CD4-positive, alpha-beta T cell (primary cell): ENCODE measurements around the gene OLA1. TPM values are rescaled to one million over a fixed set of nuclear protein-coding genes. Genes with fewer than 3 reads are reported as not detected.

Source experiments
- ATAC-seq: fragments of 200-7000 bp; cut with Tn5 transposase; one replicate; pipeline ENCODE4 v1.10.0; 2022; ENCODE audit warnings: mild to moderate bottlenecking; ENCODE audit not compliant: poor library complexity
- CTCF ChIA-PET: fragments of 350-600 bp; sonication (Branson Sonifier 250); formaldehyde crosslinking; loops from one replicate; lab custom pipeline; 2021; ENCODE audit warnings: antibody characterized with exemption, inconsistent platforms; lab: Charles Lee
- POLR2A ChIA-PET: fragments of 350-600 bp; sonication (Branson Sonifier 250); formaldehyde crosslinking; loops from one replicate; lab custom pipeline; 2021; ENCODE audit warnings: antibody characterized with exemption, inconsistent platforms; lab: Charles Lee
- DNase-seq, 14 experiments: peaks; one replicate each; pipeline ENCODE4 v3.0.0-alpha.2; 2013 to 2020; ENCODE audit warnings: mixed read lengths in 2 of 14
- H3K27ac ChIP-seq, 2 donors: one replicate each; pipeline versions ENCODE4 v1.5.1 to v1.7.0; 2013; ENCODE audit warnings: low read length in 2 of 2, low read depth in 1 of 2, mild to moderate bottlenecking in 1 of 2
- H3K27me3 ChIP-seq, 2 experiments: 1 replicate in 1 of 2; 2 replicates in 1 of 2; pipeline versions ENCODE4 v1.6.1 to v1.7.0; 2013; ENCODE audit warnings: low read length in 2 of 2, control low read depth in 1 of 2, mild to moderate bottlenecking in 1 of 2, moderate library complexity in 1 of 2; ENCODE audit not compliant: insufficient read depth in 2 of 2, control insufficient read depth in 1 of 2
- H3K36me3 ChIP-seq: one replicate; pipeline ENCODE4 v1.6.1; 2013; ENCODE audit warnings: low read length, control low read depth; ENCODE audit not compliant: insufficient read depth
- H3K4me1 ChIP-seq: one replicate; pipeline ENCODE4 v1.6.1; 2013; ENCODE audit warnings: low read length, control low read depth; ENCODE audit not compliant: insufficient read depth
- H3K4me3 ChIP-seq: one replicate; pipeline ENCODE4 v1.5.1; 2013; ENCODE audit warnings: mild to moderate bottlenecking, low read length, moderate library complexity
- H3K9me3 ChIP-seq, 2 experiments: 1 replicate in 1 of 2; 2 replicates in 1 of 2; pipeline versions ENCODE4 v1.6.1 to v1.7.0; 2013; ENCODE audit warnings: low read length in 2 of 2, mild to moderate bottlenecking in 2 of 2, control low read depth in 1 of 2, moderate library complexity in 1 of 2; ENCODE audit not compliant: control insufficient read depth in 1 of 2, insufficient read depth in 1 of 2
- H3K27ac Mint-ChIP-seq: one replicate; pipeline ENCODE4 v1.8.0; 2020; ENCODE audit warnings: mixed read lengths
- H3K27me3 Mint-ChIP-seq: one replicate; pipeline ENCODE4 v1.8.0; 2021; ENCODE audit warnings: mixed read lengths
- H3K36me3 Mint-ChIP-seq: one replicate; pipeline ENCODE4 v1.8.0; 2021; ENCODE audit warnings: low read depth, mixed read lengths
- H3K4me1 Mint-ChIP-seq: one replicate; pipeline ENCODE4 v1.8.0; 2021; ENCODE audit warnings: low read depth, mixed read lengths
- H3K4me3 Mint-ChIP-seq: one replicate; pipeline ENCODE4 v1.8.0; 2020; ENCODE audit warnings: mild to moderate bottlenecking, mixed read lengths
- H3K9me3 Mint-ChIP-seq: one replicate; pipeline ENCODE4 v1.8.0; 2020; ENCODE audit warnings: mixed read lengths
- intact Hi-C, 2 experiments: fragments of 100-400 bp; cut with DNase I in 1 of 2; cut with micrococcal nuclease in 1 of 2; formaldehyde crosslinking; loops; one replicate each; pipeline versions ENCODE4 v1.15.1 to v1.9.0; 2023 to 2025; cut with DNase I, micrococcal nuclease
- total RNA-seq, 174 experiments: library from RNA in 2 of 174; stranded (reverse) in 2 of 174; gene quantifications; one replicate each; pipeline ENCODE4 v1.2.3 and lab custom pipeline; 2021 to 2026
- TF ChIP-seq, protein P1 (sequence below): fragments of 200-600 bp; IDR thresholded peaks from one replicate; pipeline ENCODE4 v1.8.0; 2022; ENCODE audit warnings: antibody characterized with exemption, mild to moderate bottlenecking

Gene OLA1
- total RNA-seq, 2 experiments from 2014 or later = 38.1 to 40.5 TPM

DNA sequence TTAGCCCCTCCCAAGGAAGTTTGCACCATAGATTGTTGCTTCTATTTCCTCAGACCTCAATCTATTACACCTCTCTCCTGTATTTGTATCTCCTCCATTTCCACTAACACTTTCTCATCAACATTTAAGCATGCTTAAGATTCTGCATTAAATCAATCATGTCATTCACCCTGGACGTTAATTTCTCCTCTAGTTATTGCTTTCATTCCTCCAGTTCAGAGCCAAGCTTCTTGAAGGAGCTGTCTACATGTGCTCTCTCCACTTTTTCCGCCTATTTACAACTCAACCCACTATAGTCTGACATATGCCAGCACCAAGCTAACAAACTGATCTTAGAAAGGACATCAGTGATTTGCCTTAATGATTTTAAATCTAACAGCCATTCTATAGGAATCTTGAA, 99.5 kb downstream of the OLA1 start:
- TF ChIP-seq, protein P1, sequence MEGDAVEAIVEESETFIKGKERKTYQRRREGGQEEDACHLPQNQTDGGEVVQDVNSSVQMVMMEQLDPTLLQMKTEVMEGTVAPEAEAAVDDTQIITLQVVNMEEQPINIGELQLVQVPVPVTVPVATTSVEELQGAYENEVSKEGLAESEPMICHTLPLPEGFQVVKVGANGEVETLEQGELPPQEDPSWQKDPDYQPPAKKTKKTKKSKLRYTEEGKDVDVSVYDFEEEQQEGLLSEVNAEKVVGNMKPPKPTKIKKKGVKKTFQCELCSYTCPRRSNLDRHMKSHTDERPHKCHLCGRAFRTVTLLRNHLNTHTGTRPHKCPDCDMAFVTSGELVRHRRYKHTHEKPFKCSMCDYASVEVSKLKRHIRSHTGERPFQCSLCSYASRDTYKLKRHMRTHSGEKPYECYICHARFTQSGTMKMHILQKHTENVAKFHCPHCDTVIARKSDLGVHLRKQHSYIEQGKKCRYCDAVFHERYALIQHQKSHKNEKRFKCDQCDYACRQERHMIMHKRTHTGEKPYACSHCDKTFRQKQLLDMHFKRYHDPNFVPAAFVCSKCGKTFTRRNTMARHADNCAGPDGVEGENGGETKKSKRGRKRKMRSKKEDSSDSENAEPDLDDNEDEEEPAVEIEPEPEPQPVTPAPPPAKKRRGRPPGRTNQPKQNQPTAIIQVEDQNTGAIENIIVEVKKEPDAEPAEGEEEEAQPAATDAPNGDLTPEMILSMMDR = no peak
- DNase-seq = no peak
- intact Hi-C loops = no loop called here
- no peak overlapping the region for H3K27ac Mint-ChIP-seq
- ChIA-PET POLR2A (no interaction called here), CTCF (interaction anchor here (1.2 kb wide), 1 partner anchor 9 kb away, joined by 3 read pairs; no protein-coding TSS in a partner anchor)
- H3K9me3 Mint-ChIP-seq = no peaks in the 10 kb centered on the region
- H3K4me3 Mint-ChIP-seq = no peak overlapping the region
- no peaks in the 10 kb centered on the region for H3K27me3 Mint-ChIP-seq
- no peaks in the 10 kb centered on the region for H3K9me3 ChIP-seq
- peaks cover 13% of the 10 kb centered on the region for H3K36me3 Mint-ChIP-seq
- no peak overlapping the region for H3K4me3 ChIP-seq
- no peaks in the 10 kb centered on the region for H3K36me3 ChIP-seq
- H3K4me1 Mint-ChIP-seq = peaks cover 14% of the 10 kb centered on the region
- no peak overlapping the region for H3K27ac ChIP-seq
- no peaks in the 10 kb centered on the region for H3K27me3 ChIP-seq
- no peak for ATAC-seq
- H3K4me1 ChIP-seq = no peaks in the 10 kb centered on the region

DNA sequence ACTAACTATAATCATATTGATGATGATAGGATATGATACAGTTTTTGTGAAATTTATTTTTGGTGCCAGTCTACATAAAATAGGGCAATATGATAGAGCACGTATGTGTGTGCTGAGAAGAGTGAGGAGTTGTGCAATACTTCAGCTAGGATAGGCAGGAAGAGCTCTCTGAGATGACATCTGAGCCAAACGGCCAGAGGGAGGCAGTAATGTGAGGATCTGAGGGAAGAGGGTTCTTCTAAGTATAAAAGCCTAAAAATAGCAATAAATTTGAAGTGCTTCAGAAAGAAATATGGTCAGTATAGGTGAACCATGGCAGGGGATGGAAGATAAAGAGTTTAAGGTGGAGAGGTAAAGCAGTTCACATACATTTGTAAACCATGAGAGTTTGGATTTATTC, 102.5 kb downstream of the OLA1 start:
- DNase-seq (peak in 1 of 14 experiments; percentile 4), ATAC-seq (no peak)
- H3K4me3 Mint-ChIP-seq = no peak overlapping the region
- TF ChIP-seq, protein P1 = no peak
- no peaks in the 10 kb centered on the region for H3K27me3 Mint-ChIP-seq
- H3K9me3 ChIP-seq = no peaks in the 10 kb centered on the region
- no peaks in the 10 kb centered on the region for H3K27me3 ChIP-seq
- H3K36me3 ChIP-seq = no peaks in the 10 kb centered on the region
- ChIA-PET POLR2A (no interaction called here), CTCF (no interaction called here)
- H3K9me3 Mint-ChIP-seq = no peaks in the 10 kb centered on the region
- no peak overlapping the region for H3K27ac ChIP-seq
- intact Hi-C loops = no loop called here
- H3K27ac Mint-ChIP-seq = no peak overlapping the region
- no peaks in the 10 kb centered on the region for H3K4me1 ChIP-seq
- peaks cover 30% of the 10 kb centered on the region for H3K36me3 Mint-ChIP-seq
- H3K4me1 Mint-ChIP-seq = peaks cover 14% of the 10 kb centered on the region
- no peak overlapping the region for H3K4me3 ChIP-seq

DNA sequence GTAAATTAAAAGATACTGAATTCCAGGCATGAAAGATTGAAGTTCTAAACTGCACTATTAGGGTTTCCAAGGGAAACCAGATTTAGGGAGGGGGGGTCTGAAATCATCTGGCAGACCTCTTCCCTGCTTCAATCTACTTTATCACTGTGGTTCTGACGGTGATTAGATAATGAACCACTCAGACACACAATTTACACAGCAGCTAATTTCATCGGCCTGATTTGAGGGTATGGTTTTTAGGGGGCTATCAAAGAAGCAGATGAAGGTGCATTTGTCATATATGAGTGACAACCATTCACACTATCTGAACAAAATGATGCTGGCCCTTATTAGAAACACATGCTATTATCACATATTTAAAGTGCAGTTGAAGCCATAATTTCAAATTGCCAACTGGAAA, 106.0 kb downstream of the OLA1 start:
- Mint-ChIP-seq H3K4me3 (no peak overlapping the region), H3K36me3 (peaks cover 39% of the 10 kb centered on the region), H3K4me1 (peaks cover 7% of the 10 kb centered on the region), H3K27ac (no peak overlapping the region), H3K9me3 (no peaks in the 10 kb centered on the region), H3K27me3 (no peaks in the 10 kb centered on the region)
- Histone ChIP-seq H3K4me1 (no peaks in the 10 kb centered on the region), H3K27ac (no peak overlapping the region), H3K4me3 (no peak overlapping the region), H3K27me3 (no peaks in the 10 kb centered on the region), H3K36me3 (no peaks in the 10 kb centered on the region), H3K9me3 (no peaks in the 10 kb centered on the region)
- intact Hi-C loops = no loop called here
- POLR2A ChIA-PET = no interaction called here
- CTCF ChIA-PET = no interaction called here
- DNase-seq (no peak), ATAC-seq (no peak)
- TF ChIP-seq, protein P1 = no peak
